Activated T-cell treated with anti-CD3 and anti-CD28 coated beads for 1 hour (primary cell): Measurements from ENCODE around the gene SPECC1.
A peak's percentile ranks its signal among the peaks of the same experiment; 100 is the strongest.
"Not testable (repeated sequence)": the region's sequence is repeated elsewhere in the genome, so short reads cannot be mapped to it uniquely, and the experiment has no call there.

Source experiments
- DNase-seq: peaks from one replicate; pipeline ENCODE4 v3.0.0-alpha.2; 2020; ENCODE audit warnings: low read depth

The SPECC1 gene

GRCh38 chr17:20208717-20209116 lies 199.6 kb downstream of the SPECC1 start:
- DNase-seq: no peak

GRCh38 chr17:20210180-20210579 lies 201.0 kb downstream of the SPECC1 start:
- no peak for DNase-seq

GRCh38 chr17:20210614-20211013 lies 201.5 kb downstream of the SPECC1 start:
- DNase-seq: no peak

DNA sequence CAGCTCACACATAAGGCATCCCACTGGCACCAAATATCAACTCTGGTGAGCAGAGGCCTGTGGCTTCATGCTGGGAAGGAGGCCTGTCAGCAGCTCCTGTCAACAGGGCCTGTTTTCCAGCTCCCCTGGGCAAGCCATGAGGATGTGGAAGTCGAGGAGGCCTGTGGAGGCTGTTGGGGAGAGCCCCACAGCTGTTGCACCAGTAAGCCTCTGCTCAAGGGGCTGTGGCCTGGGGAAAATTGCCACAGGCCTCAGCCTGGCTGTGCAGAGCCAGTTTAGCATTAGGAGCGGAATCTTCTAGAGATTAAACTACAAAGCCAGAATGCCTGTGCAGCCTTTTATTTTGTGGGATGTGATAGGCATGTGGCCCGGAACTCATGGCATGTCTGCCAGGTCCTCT lies 202.1 kb downstream of the SPECC1 start:
- no peak for DNase-seq

GRCh38 chr17:20213449-20213848 lies 204.3 kb downstream of the SPECC1 start:
- no peak for DNase-seq

GRCh38 chr17:20214794-20215193 lies 205.6 kb downstream of the SPECC1 start:
- no peak for DNase-seq

DNA sequence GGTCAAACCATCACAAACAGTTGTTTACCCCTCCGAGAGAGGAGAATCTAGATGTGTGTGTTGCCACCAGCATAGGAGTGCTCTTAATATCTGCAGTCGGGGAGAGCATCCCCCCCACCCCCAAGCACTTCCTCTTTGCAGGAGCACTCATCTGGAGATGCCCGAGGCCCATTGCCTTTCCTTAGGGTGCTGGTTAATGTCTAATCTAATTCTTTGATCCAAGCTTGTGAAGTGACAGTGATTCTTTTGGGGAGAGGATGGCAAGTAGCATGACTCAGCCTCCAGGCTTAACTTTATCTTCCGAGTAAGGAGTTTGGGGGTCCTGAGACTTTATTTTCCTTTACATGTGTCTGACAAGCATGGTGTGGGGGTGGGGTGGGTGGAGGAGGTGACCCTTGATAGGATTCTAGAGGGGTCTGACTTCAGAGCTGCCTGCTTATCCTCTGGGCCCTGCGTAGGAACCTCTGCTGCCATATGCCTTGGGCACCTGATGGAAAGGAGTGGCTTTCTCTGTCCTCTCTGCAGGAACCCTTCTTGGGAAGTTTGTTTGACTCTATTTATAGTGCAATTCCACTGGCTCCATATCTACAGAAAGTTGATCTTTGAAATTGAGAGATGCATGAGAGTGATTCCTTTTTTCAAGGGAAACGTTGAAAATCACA lies 207.1 kb downstream of the SPECC1 start:
- DNase-seq: no peak

DNA sequence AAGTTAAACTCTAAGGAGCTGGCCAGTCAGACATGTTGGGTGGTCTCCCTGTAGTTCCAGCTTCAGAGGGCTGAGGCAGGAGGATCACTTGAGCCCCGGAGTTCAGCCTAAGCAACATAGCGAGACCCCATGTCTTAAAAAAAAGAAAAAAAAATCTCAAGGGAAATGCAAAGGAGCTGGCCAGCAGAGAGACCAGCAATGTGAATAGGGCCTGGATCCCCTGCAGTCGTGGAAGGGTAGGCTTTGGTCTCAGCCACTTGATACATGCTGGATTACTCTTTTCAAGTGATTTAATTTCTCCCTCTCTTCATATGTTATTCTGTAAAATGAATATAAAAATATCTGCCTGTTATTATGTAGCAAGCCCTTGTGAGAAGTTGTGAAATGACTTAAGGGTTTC lies 207.7 kb downstream of the SPECC1 start:
- no peak for DNase-seq

GRCh38 chr17:20217677-20218076 lies 208.5 kb downstream of the SPECC1 start:
- DNase-seq: no peak

DNA sequence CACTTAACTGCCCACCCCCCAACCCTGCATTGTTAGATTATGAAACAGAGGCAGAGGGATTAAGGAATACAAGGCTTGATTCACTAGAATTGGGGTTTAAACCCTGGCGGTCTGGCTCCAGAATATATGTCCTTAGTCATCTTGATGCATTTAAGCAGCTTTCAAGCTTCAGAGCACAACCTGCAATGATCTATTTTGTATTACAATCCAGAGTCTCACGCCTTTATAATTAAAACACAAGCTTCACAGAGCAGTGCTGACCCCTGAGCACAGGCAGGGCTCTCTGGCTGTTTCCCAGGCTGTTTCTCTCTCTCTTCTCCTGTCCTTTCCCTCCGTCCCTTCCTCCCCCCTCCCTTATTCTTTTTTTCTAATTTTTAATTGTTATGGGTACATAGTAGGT lies 209.1 kb downstream of the SPECC1 start:
- no peak for DNase-seq

- no peak for DNase-seq
Observed at GRCh38 chr17:20223808-20224328, 214.7 kb downstream of the SPECC1 start.

DNA sequence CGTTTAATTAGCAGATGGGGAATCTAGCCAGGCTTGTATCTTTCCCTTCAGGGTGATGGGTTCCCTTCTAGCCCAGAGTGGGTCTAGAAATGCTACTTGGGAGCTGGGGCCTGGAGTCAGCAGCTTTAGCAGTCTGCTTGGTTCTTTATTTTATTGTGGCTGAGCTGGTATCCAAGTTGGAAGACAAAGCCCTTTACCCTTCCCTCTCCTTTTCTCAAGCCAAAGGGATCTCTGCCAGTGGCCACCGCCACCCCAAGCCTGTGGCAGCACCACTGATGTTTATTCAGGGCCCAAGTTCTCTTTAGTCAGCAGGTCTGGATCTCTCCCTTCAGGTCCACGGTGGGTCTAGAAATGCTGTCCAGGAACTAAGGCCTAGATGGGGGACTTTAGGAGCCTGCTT lies 215.2 kb downstream of the SPECC1 start:
- DNase-seq: no peak

DNA sequence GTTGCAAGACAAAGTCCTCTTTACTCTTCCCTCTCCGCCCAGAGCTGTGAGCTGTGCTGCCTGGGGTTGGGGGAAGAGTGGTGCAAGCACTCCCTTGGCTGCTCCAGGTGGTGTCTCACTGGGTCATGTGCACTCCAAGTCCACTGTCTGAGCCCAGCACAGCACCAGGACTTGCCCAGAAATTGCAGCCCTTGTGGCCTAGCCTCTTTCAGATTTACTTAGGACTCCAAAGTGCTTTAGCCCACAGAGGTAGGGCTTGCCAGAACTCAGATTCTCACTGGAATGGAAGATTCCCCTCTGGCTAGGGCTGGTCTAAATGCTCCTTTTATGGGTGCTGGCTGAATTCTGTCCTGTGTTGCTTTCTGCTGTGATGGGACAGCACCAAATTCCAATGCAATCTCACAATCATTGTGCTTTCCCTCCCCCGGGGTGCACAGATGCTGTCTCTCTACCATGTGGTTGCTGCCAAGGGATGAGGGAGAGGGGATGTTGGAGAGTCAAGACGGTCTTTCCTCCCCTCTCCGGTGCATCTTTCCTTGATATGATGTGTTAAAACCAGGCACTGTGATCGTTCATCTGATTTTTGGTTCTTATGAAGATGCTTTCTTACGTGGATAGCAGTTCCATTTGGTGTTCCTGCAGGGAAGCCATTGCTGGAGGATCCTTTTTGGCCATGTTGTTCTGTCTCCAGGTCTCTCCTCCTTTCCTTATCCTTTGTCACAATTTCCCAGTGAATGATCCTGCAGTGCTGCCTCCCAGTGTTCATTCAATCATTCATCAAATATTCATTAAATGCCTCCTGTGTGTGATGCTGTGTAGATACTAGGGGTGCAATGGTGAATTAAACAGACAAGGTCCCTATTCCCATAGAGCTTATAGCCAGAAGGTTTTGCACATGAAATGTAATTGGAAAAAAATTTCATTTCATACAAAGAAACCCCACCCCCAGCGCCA lies 216.3 kb downstream of the SPECC1 start:
- DNase-seq: no peak

DNA sequence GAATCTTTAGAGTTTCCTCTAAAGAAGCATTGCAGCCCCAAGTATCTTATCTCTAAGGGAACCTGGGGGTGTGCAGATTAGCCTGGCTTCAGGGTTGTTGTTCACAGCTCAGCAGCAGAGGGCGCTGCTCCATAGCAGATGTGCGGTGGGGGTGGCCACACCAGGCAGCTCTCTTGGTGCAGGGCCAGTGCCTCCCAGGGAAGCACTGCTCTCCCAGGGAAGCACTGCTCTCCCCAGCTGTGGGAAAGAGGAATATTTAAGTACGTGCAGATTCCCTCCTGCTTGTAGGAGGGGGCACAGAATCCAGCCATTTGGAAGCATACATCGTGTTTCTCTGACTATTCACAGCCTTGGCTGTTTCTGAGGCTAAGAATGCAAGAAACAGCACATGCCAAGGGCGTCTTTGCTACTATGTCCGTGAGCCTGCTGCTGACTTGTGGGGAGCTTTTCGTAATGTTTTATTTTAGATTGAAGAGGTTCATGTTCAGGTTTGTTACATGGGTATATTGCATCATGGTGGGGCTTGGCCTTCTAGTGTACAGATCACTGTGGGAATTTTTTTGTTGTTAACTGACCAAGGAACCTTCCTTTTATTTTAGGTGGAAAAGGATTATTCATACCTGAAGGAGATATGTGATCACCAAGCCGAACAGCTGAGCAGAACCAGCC lies 217.8 kb downstream of the SPECC1 start:
- DNase-seq: peak; percentile 74

- DNase-seq: not testable (repeated sequence)
Observed at GRCh38 chr17:20227720-20228370, 218.7 kb downstream of the SPECC1 start.

DNA sequence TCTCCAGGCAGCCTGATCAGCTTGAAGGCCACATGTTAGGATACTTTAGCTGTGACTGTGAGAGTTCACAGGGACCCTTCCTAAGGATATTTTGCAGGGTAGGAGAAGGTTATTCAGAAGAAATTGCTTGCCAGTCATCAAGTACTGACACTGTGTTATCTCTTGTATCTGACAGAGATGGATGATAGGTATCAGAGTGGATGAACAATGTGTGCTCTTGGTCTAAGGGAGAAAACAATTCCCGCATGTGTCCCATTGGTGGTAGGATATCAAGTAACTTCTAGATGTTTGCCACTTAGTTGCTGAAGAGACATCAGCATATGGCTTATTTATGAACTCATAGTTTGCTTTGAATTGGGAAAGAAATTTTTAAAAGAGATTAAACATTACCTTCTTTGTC lies 219.3 kb downstream of the SPECC1 start:
- DNase-seq: no peak

GRCh38 chr17:20228860-20229259 lies 219.7 kb downstream of the SPECC1 start:
- DNase-seq: no peak

DNA sequence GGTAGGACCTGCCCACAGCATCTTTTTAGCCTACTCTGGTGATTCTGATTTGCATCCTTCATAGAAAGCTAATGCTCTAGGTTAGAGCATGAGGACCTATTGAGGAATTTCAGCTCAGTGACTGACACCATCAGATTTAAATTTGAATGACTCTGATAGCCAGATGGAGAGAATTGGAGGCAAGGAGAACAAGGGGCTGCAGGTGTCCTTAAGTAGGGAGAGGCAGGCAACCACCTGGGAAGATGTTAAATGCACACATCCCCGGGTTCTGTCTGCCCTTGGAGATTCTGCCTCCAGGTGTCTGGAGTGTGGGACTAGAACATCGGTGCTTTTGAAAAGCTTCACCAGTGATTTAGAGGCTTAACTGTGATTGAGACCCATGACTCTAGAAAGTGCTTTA lies 221.8 kb downstream of the SPECC1 start:
- no peak for DNase-seq

DNA sequence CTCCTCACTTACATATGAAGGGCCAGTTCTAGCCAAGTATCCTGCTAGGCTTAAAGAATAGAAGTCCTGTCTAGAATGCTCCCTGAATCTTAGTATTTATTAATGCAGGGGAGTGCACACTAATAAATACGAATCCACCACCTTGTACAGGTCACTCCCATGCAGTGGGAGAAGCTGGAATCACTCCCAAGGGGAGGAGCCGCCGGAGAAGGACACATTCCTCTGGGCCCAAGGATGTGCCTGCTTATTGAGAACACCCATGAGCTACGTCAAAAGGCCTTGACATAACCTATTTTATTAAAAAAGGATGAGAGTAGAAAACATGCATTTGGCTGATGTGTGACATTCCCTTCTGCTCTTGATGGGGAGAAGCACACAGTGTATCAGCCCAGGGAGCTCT lies 223.5 kb downstream of the SPECC1 start:
- DNase-seq: no peak

DNA sequence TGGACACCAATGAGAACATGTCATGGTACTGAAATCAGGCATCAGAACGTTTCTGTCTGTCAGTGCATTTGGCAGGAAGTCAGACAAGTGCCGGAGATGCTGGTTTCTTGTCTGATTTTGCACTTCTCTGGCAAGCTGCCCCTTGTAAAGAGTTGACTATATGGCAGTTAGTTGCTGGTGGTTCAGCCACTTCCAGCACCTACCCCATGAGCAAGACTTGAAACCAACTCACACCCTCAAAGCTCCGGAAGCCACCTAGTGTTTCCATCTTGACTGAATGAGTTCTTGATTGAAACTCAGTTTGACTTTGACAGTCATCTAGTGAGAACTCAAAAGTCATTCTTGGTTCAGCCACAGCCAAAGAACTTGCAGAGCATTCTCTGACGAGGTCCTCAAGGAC lies 225.1 kb downstream of the SPECC1 start:
- peak; percentile 13 for DNase-seq

GRCh38 chr17:20235747-20236146 lies 226.6 kb downstream of the SPECC1 start:
- DNase-seq: no peak

GRCh38 chr17:20236578-20237227 lies 227.5 kb downstream of the SPECC1 start:
- no peak for DNase-seq
